ENCODE data around the gene DISC1.

DNA sequence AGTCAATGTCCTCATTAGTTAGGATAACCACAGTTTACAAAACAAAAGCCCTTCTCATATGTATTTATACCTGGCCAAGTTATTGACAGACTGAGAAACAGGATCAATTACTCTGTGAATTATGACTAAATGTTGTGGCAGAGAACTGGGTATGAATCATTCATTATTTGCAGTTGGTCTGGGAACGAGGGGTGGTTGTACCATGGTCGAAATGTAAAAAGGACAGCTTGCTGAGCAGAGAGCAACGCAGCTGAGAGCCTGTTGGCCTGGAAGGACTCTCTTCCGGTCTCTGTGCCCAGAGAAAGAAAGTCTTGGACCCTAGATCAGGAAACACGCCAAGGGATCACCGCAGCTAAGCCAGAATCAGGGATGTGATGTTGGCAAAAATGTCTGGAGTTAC is 169.6 kb downstream of the DISC1 start:
- TF ChIP-seq, protein P1, sequence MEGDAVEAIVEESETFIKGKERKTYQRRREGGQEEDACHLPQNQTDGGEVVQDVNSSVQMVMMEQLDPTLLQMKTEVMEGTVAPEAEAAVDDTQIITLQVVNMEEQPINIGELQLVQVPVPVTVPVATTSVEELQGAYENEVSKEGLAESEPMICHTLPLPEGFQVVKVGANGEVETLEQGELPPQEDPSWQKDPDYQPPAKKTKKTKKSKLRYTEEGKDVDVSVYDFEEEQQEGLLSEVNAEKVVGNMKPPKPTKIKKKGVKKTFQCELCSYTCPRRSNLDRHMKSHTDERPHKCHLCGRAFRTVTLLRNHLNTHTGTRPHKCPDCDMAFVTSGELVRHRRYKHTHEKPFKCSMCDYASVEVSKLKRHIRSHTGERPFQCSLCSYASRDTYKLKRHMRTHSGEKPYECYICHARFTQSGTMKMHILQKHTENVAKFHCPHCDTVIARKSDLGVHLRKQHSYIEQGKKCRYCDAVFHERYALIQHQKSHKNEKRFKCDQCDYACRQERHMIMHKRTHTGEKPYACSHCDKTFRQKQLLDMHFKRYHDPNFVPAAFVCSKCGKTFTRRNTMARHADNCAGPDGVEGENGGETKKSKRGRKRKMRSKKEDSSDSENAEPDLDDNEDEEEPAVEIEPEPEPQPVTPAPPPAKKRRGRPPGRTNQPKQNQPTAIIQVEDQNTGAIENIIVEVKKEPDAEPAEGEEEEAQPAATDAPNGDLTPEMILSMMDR (IDR thresholded peaks at IDR 0.05): no peak
- no peak for TF ChIP-seq EP300 (IDR thresholded peaks at IDR 0.05)
- no peak for TF ChIP-seq POLR2AphosphoS5 (IDR thresholded peaks at IDR 0.05)
